KOPT-K1 (cell line): ENCODE measurements around the gene BMP2.

Experiments used
- H3K27ac ChIP-seq: fragments of 200-600 bp; sonication (generic); 2 replicates; pipeline ENCODE4 v1.5.1; 2016; ENCODE audit warnings: antibody characterized with exemption, mild to moderate bottlenecking, low read depth, low read length; ENCODE audit not compliant: poor library complexity, severe bottlenecking
- H3K36me3 ChIP-seq: fragments of 200-600 bp; sonication (generic); 2 replicates; pipeline ENCODE4 v1.5.1; 2017; ENCODE audit warnings: antibody characterized with exemption, mild to moderate bottlenecking, low read length, moderate library complexity; ENCODE audit not compliant: insufficient read depth
- H3K9me3 ChIP-seq: fragments of 200-600 bp; sonication (generic); 2 replicates; pipeline ENCODE4 v1.5.1; 2017; ENCODE audit warnings: antibody characterized with exemption, low read length, mild to moderate bottlenecking; ENCODE audit not compliant: insufficient read depth, poor library complexity, severe bottlenecking

Gene BMP2

GRCh38 chr20:6792789-6793188 is 25.3 kb downstream of the BMP2 start:
- H3K9me3 ChIP-seq, result no peaks in the 10 kb centered on the region
- no peaks in the 10 kb centered on the region for H3K36me3 ChIP-seq
- no peak overlapping the region for H3K27ac ChIP-seq

- H3K36me3 ChIP-seq, result no peaks in the 10 kb centered on the region
- no peaks in the 10 kb centered on the region for H3K9me3 ChIP-seq
- H3K27ac ChIP-seq, result no peak overlapping the region
These were observed 34.7 kb downstream of the BMP2 start for GRCh38 chr20:6802227-6802626.

GRCh38 chr20:6806275-6806674 is 38.8 kb downstream of the BMP2 start:
- no peaks in the 10 kb centered on the region for H3K9me3 ChIP-seq
- H3K27ac ChIP-seq, result no peak overlapping the region
- H3K36me3 ChIP-seq, result no peaks in the 10 kb centered on the region

- Histone ChIP-seq H3K9me3 (no peaks in the 10 kb centered on the region), H3K36me3 (no peaks in the 10 kb centered on the region), H3K27ac (no peak overlapping the region)
These were observed 44.0 kb downstream of the BMP2 start for GRCh38 chr20:6811262-6812035.

GRCh38 chr20:6812530-6812929 is 45.0 kb downstream of the BMP2 start:
- Histone ChIP-seq H3K27ac (no peak overlapping the region), H3K36me3 (no peaks in the 10 kb centered on the region), H3K9me3 (no peaks in the 10 kb centered on the region)

GRCh38 chr20:6814945-6815344 is 47.5 kb downstream of the BMP2 start:
- Histone ChIP-seq H3K36me3 (no peaks in the 10 kb centered on the region), H3K27ac (no peak overlapping the region), H3K9me3 (no peaks in the 10 kb centered on the region)

- Histone ChIP-seq H3K36me3 (no peaks in the 10 kb centered on the region), H3K27ac (no peak overlapping the region), H3K9me3 (no peaks in the 10 kb centered on the region)
These were observed 50.7 kb downstream of the BMP2 start for GRCh38 chr20:6818033-6818808.

GRCh38 chr20:6819599-6819998 is 52.1 kb downstream of the BMP2 start:
- Histone ChIP-seq H3K36me3 (no peaks in the 10 kb centered on the region), H3K27ac (no peak overlapping the region), H3K9me3 (no peaks in the 10 kb centered on the region)

- Histone ChIP-seq H3K9me3 (no peaks in the 10 kb centered on the region), H3K27ac (no peak overlapping the region), H3K36me3 (no peaks in the 10 kb centered on the region)
These were observed 56.9 kb downstream of the BMP2 start for GRCh38 chr20:6824401-6824800.

GRCh38 chr20:6827472-6827871 is 60.0 kb downstream of the BMP2 start:
- no peak overlapping the region for H3K27ac ChIP-seq
- H3K36me3 ChIP-seq, result no peaks in the 10 kb centered on the region
- no peaks in the 10 kb centered on the region for H3K9me3 ChIP-seq

GRCh38 chr20:6828794-6829423 is 61.4 kb downstream of the BMP2 start:
- Histone ChIP-seq H3K9me3 (no peaks in the 10 kb centered on the region), H3K36me3 (no peaks in the 10 kb centered on the region), H3K27ac (no peak overlapping the region)

- Histone ChIP-seq H3K27ac (no peak overlapping the region), H3K9me3 (no peaks in the 10 kb centered on the region), H3K36me3 (no peaks in the 10 kb centered on the region)
These were observed 62.1 kb downstream of the BMP2 start for GRCh38 chr20:6829510-6830116.
